ENCODE data around the gene ZNF692. TPM values are rescaled to one million over a fixed set of nuclear protein-coding genes. Genes with fewer than 3 reads are reported as not detected.

Gene ZNF692
- polyA plus RNA-seq, 1 donor (not counting 4 experiments of a cell fraction or from before 2014, with no cell fraction given): 27.0 TPM

DNA sequence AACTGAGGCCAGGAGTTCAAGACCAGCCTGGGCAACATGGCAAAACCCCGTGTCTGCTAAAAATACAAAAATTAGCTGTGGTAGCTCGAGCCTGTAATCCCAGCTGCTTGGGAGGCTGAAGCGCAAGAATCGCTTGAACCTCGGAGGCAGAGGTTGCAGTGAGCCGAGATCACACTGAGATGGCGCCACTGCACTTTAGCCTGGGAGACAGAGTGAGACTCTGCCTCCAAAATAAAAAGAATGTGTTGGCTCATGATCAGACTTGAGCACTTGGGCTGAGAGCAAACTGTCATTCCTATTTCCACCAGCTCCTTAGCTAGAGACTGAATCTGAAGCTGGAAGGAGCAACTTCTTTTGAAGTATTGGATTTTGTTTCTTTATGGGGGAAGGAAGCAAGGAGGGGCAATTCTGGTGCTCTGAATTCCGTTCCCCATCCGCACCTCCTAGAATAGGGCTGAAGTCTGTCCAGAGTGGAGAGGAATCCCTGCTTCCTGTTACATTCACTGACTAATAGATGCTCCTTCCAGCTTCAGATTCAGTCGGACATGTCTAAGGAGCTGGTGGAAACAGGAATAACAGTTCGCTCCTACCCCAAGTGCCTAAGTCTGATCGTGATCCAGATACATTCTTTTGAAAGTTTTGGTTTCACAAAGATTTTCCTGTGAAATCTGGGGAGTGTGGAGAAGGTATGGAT is 17.0 kb downstream of the ZNF692 start:
- FAIRE-seq: peak; percentile 64

DNA sequence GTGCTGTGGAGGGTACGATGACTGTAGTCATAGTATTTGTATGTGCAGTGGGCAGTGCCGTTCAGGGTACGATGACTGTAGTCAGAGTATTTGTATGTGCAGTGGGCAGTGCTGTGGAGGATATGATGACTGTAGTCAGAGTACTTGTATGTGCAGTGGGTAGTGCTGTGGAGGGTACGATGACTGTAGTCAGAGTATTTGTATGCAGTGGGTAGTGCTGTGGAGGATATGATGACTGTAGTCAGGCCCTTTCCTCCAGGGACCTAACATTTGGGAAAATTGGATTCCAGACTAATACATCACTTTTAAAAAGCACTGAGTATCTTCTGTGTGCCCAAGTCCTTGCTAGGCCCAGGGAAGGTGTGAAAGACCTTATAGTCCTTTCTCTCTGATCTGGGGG is 17.9 kb downstream of the ZNF692 start:
- no peaks in the 10 kb centered on the region for H4K20me1 ChIP-seq (ENCODE audit: control insufficient read depth, extremely low read depth, insufficient read depth, low read length)
- dilution Hi-C loops (cut with MboI; ENCODE audit: extremely low pct_ligation_motif_present, low sequenced_read_pairs): no loop called here
- H2AFZ ChIP-seq (ENCODE audit: control insufficient read depth, low read length): no peak overlapping the region
- peak overlapping the region; percentile 91 for H3K27ac ChIP-seq (ENCODE audit: control insufficient read depth, insufficient read depth, low read length)
- H3K79me2 ChIP-seq (ENCODE audit: control insufficient read depth, insufficient read depth, low read length): peaks cover 17% of the 10 kb centered on the region
- H3K4me2 ChIP-seq (ENCODE audit: control insufficient read depth, extremely low read depth, insufficient read depth, low read depth, low read length): peak overlapping the region; percentile 68
- FAIRE-seq (no peak), DNase-seq (ENCODE audit: low read depth, low spot score) (no peak)
- peak overlapping the region; percentile 28 for H3K9ac ChIP-seq (ENCODE audit: control insufficient read depth, extremely low read depth, insufficient read depth, low read length)
- peaks cover 32% of the 10 kb centered on the region for H3K4me1 ChIP-seq (ENCODE audit: control insufficient read depth, extremely low read depth, insufficient read depth, low read length)
- H3K27me3 ChIP-seq (ENCODE audit: control insufficient read depth, extremely low read depth, insufficient read depth, low read length): no peaks in the 10 kb centered on the region
- no peaks in the 10 kb centered on the region for H3K9me1 ChIP-seq (ENCODE audit: control insufficient read depth, extremely low read depth, insufficient read depth, low read length)
- TF ChIP-seq EZH2 (IDR thresholded peaks at IDR 0.05; ENCODE audit: low read length): no peak
- TF ChIP-seq CTCF (optimal IDR thresholded peaks at IDR 0.05 in 1 of 3, IDR thresholded peaks at IDR 0.05 in 1 of 3, conservative IDR thresholded peaks at IDR 0.05 in 1 of 3; ENCODE audit: extremely low read depth in 1 of 3, insufficient read depth in 2 of 3, low read length in 3 of 3): no peak
- H3K36me3 ChIP-seq (ENCODE audit: control insufficient read depth in 2 of 2, extremely low read depth in 1 of 2, insufficient read depth in 2 of 2, low read length in 2 of 2): peaks cover 0 to 2% of the 10 kb centered on the region in 2 experiments
- no peak overlapping the region for H3K4me3 ChIP-seq (ENCODE audit: control insufficient read depth in 2 of 3, extremely low read depth in 1 of 3, insufficient read depth in 2 of 3, low read depth in 1 of 3, low read length in 3 of 3)
- no peaks in the 10 kb centered on the region for H3K9me3 ChIP-seq (ENCODE audit: control insufficient read depth, low read depth, low read length)

More for the DNA sequence above, 17.0 kb downstream of the ZNF692 start:
- Histone ChIP-seq H3K9me1 (ENCODE audit: control insufficient read depth, extremely low read depth, insufficient read depth, low read length) (no peaks in the 10 kb centered on the region), H3K79me2 (ENCODE audit: control insufficient read depth, insufficient read depth, low read length) (peaks cover 17% of the 10 kb centered on the region), H3K36me3 (ENCODE audit: control insufficient read depth in 2 of 2, extremely low read depth in 1 of 2, insufficient read depth in 2 of 2, low read length in 2 of 2) (peaks cover 5% of the 10 kb centered on the region in 2 experiments), H3K4me1 (ENCODE audit: control insufficient read depth, extremely low read depth, insufficient read depth, low read length) (peaks cover 32% of the 10 kb centered on the region), H4K20me1 (ENCODE audit: control insufficient read depth, extremely low read depth, insufficient read depth, low read length) (no peaks in the 10 kb centered on the region), H3K4me3 (ENCODE audit: control insufficient read depth in 2 of 3, extremely low read depth in 1 of 3, insufficient read depth in 2 of 3, low read depth in 1 of 3, low read length in 3 of 3) (peak overlapping the region in 1 of 3 experiments; percentile 30), H3K27ac (ENCODE audit: control insufficient read depth, insufficient read depth, low read length) (peak overlapping the region; percentile 91), H3K27me3 (ENCODE audit: control insufficient read depth, extremely low read depth, insufficient read depth, low read length) (no peaks in the 10 kb centered on the region), H2AFZ (ENCODE audit: control insufficient read depth, low read length) (peak overlapping the region; percentile 27), H3K9ac (ENCODE audit: control insufficient read depth, extremely low read depth, insufficient read depth, low read length) (peak overlapping the region; percentile 79), H3K4me2 (ENCODE audit: control insufficient read depth, extremely low read depth, insufficient read depth, low read depth, low read length) (peak overlapping the region; percentile 68), H3K9me3 (ENCODE audit: control insufficient read depth, low read depth, low read length) (no peaks in the 10 kb centered on the region)
- DNase-seq (ENCODE audit: low read depth, low spot score): no peak
- dilution Hi-C loops (cut with MboI; ENCODE audit: extremely low pct_ligation_motif_present, low sequenced_read_pairs): no loop called here
- TF ChIP-seq CTCF (optimal IDR thresholded peaks at IDR 0.05 in 1 of 3, IDR thresholded peaks at IDR 0.05 in 1 of 3, conservative IDR thresholded peaks at IDR 0.05 in 1 of 3; ENCODE audit: extremely low read depth in 1 of 3, insufficient read depth in 2 of 3, low read length in 3 of 3) (peak; percentile 68 to 82 (median 69)), EZH2 (IDR thresholded peaks at IDR 0.05; ENCODE audit: low read length) (no peak)

Measured in keratinocyte (primary cell).